LNCaP clone FGC (cell line): ENCODE measurements around the gene STIP1.

ENCODE experiments used
- DNase-seq: peaks from one replicate; pipeline ENCODE4 v3.0.0-alpha.2; 2011; ENCODE audit warnings: low read depth
- H3K4me3 ChIP-seq: 2 replicates; pipeline ENCODE4 v1.5.1; 2011; ENCODE audit warnings: mild to moderate bottlenecking, low read depth, low read length, control low read depth
- TF ChIP-seq, protein P1 (sequence below): IDR thresholded peaks from 2 replicates; pipeline ENCODE4 v1.5.1; 2012; ENCODE audit warnings: mild to moderate bottlenecking; ENCODE audit not compliant: control insufficient read depth, insufficient read depth; ENCODE audit errors: extremely low read depth

Gene STIP1

DNA sequence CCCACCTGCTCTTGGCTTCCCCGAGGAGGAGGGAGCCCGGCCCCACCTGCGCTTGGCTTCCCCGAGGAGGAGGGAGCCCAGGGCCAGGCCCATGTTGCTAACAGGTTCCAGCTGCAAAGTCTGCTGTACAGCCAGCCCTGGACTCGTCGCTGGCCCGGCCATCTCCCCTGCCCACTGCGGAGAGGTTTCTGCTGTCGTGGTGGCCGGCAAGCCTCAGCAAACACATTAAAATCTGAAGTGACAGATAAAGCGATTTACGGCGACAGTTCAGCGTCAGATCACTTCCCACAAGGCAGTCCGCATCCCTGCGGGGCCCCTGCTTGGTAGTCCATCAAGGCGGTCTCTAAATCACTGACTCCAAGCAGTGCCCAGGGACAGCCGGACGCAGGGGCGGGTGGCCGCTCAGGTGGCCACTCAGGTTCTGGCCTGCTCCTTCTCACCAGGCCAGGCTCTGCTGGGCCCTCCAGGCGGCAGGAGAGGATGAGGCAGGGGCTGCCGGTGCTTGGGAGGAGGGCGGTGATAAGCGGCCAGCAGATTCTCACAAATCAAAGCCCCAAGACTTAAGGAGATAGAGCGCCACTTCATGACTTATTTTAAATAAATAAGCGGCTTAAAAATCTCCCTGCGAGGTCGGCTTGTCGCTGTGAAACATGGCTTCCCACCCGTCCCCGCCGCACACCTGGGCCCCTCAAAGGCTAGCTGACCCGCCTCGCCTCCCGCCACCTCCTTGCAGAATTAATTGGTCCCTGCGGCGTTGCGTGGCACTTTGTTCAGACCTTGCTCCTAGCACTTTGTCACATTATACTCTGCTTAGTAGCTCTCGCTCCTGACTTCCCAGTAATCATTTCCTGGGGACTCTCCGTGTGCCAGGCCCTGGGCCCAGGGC lies 41.1 kb upstream of the STIP1 start:
- no peak for DNase-seq
- TF ChIP-seq, protein P1, sequence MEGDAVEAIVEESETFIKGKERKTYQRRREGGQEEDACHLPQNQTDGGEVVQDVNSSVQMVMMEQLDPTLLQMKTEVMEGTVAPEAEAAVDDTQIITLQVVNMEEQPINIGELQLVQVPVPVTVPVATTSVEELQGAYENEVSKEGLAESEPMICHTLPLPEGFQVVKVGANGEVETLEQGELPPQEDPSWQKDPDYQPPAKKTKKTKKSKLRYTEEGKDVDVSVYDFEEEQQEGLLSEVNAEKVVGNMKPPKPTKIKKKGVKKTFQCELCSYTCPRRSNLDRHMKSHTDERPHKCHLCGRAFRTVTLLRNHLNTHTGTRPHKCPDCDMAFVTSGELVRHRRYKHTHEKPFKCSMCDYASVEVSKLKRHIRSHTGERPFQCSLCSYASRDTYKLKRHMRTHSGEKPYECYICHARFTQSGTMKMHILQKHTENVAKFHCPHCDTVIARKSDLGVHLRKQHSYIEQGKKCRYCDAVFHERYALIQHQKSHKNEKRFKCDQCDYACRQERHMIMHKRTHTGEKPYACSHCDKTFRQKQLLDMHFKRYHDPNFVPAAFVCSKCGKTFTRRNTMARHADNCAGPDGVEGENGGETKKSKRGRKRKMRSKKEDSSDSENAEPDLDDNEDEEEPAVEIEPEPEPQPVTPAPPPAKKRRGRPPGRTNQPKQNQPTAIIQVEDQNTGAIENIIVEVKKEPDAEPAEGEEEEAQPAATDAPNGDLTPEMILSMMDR, result no peak
- no peak overlapping the region for H3K4me3 ChIP-seq

DNA sequence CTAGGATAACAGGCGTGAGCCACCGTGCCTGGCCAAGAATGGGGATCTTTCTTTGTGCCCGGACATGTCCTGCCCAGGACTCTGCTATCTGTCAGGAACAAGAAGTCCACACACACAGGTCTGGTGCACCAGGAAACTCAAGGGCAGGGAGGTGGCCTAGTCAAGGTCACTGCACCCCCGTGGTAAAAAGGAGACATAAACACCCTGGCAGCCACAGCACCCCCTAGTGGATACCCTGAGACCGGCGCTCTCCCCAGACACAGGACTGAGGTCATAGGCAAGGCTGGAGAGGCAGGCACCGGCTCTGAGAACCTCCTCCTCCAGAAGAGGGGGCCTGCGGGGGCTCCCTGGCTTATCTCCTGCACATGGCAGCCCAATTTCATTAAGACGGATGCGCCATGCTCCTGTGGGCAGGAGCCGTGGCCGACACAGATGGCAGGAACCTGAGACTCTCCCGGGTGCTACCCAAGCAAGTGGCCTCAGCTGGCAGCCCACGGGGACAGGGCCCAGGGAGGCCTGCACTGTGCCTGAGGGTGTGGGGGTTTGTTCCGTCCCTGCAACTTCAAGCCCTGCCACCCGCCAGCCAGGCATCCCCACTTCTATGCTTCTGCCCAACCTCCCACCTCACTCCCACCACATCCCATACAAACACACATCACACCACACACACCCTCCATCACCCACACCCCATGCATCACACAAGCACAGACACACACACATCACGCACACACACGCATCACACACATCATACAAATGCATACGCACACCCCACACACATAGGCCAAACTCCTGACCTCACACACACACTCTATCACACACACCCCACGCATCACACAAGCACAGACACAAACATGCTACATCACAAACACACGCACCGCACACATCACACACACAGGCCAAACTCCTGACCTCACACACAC lies 39.7 kb upstream of the STIP1 start:
- no peak for DNase-seq
- no peak overlapping the region for H3K4me3 ChIP-seq
- TF ChIP-seq, protein P1, result peak; percentile 68

DNA sequence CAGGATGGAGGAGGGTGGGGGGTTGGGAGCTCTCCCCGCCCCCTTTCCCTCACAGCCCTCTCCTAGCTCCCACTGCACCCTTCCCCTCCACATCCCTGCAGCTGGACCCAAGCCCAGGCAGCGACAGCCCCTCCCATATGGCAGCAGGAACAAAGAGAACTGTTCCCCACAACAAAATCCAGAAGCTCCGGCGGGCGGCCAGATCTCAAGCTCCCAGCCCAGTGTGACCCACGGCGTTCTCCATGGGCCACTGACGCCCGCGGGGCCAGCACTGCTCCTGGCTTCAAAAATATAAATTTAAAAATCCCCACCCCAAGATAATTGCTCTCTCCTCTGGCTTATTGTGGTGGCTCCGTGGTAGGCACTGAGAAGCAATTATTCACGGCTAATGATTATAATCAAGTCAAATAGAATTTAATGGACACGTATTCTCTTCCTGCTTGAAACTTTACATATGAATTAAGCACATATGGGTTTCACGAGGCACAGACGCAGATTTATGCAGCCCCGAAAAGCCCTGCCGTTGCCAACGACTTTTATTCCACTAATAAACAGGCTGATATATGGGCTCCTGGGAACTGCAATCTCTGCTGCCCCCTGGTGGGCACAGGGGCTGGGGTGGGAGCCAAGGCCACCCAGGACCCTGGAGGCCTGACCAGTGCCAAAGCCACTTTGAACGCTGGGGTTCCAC lies 37.6 kb upstream of the STIP1 start:
- TF ChIP-seq, protein P1, result peak; percentile 65
- no peak overlapping the region for H3K4me3 ChIP-seq
- DNase-seq, result no peak

DNA sequence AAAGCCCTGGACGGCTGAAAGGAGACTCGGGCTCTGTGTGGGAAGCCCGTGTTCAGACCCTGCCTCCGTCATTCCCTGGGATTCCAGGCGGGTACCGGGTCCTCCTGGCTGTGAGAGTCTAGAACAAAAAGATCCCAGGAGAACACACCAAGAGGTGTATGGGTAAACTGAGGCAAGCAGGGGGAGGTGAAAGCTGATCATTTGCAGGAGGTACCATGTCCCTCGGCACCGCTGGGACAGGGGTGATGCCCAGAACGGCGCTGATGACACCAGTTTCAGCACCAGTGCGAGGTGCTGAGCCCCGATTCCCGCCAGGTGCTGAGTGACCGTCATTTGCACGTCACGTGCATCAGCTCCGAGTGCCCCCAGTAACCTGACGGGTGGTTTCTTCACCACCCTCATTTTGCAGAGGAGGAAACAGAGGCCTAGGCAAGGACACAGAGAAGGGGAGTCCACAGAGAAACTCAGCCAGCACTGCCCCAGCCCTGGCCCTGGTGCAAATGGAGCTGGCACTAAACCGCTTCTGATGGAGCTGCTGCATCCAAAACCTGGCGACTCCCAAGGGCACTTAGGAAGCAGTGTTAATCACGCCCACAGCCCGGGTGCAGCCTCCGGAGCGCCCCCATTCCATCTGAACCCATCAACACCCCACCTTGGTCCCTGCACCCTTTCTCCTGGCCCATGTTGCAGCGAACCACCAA lies 36.9 kb upstream of the STIP1 start:
- DNase-seq, result no peak
- no peak overlapping the region for H3K4me3 ChIP-seq
- TF ChIP-seq, protein P1, result no peak

DNA sequence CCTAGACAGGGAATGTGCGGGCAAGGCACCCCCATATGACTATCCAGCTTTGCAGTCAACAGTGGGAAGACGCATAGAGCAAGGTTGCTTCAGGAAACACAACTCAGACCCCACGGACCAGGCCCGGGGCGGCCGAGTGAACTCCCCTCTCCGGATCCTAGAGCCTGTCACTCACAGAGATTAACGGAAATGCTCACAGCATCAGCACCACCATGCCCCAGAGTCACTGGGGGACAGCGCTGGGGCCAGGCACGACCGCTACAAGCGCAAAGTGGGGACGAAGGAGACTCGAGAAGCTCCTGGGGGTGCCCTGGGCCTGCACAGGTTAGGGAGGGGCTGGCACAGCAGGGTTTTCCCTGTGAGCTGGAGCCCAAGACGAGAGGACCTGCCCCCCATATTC lies 35.9 kb upstream of the STIP1 start:
- H3K4me3 ChIP-seq, result no peak overlapping the region
- TF ChIP-seq, protein P1, result no peak
- no peak for DNase-seq

DNA sequence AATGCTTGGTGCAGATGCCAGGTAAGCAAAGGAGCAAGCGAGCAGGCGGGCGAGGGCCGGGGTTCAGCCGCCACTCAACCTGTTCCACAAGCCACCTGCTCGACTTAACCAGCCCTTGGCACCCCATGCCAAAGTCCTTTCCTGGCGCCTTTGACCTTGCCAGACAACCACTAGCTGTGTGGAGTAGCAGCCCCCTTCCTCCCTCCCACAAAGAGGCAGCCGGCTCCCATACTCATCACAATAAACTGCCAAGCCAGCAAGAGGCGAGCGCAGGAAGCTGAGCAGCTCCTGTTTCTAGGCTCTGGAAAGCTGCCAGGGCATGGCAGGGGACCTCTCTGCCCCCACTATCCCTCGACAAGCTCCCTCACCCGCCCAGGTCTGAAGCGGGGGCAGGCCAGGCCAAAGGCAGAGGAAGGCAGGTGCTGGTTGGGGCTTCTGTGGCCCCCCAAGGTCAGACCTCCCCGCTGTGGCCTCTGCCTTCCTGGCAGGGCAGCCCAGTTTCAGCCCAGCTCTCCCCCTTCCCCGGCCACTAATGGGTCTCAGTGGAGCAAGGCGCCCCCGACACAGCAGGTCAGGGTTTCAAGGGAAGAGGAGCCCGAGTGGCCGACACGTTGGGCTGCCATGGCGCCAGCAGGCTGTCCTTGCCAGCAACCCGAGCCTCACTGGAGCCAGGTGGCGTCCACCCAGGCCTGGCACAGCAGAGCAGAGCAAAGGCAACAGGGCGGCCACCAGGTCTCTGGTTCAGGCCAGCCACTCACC lies 35.3 kb upstream of the STIP1 start:
- TF ChIP-seq, protein P1, result no peak
- DNase-seq, result no peak
- no peak overlapping the region for H3K4me3 ChIP-seq
